HepG2 (cell line): ENCODE measurements around the gene SLC17A9. TPM values are rescaled to one million over a fixed set of nuclear protein-coding genes. Genes with fewer than 3 reads are reported as not detected.

Experiments
- ATF7 ChIP-seq, 2 experiments: fragments of 450-650 bp in 1 of 2; sonication (generic) in 1 of 2; formaldehyde crosslinking in 1 of 2; IDR thresholded peaks; 2 replicates each; pipeline versions ENCODE4 v1.4.0 to v1.6.1; 2016 to 2020; ENCODE audit warnings: antibody characterized with exemption in 1 of 2, mild to moderate bottlenecking in 1 of 2, missing genetic modification reagents in 1 of 2
- BCL6 ChIP-seq: IDR thresholded peaks from 2 replicates; pipeline ENCODE4 v1.6.1; 2016; ENCODE audit warnings: missing genetic modification reagents, missing compliant biosample characterization
- HIVEP1 ChIP-seq: sonication (generic); formaldehyde crosslinking; IDR thresholded peaks from 2 replicates; pipeline ENCODE4 v1.4.0; 2020; ENCODE audit warnings: mild to moderate bottlenecking, missing genetic modification reagents
- IRF2 ChIP-seq: IDR thresholded peaks from 2 replicates; pipeline ENCODE4 v1.6.1; 2018; ENCODE audit warnings: missing genetic modification reagents, missing compliant biosample characterization
- IRX3 ChIP-seq: sonication (generic); formaldehyde crosslinking; IDR thresholded peaks from 2 replicates; pipeline ENCODE4 v1.8.1; 2023; ENCODE audit warnings: mild to moderate bottlenecking, low read depth, missing genetic modification reagents, borderline replicate concordance
- RXRB ChIP-seq: IDR thresholded peaks from 2 replicates; pipeline ENCODE4 v1.6.1; 2016; ENCODE audit warnings: borderline replicate concordance, missing genetic modification reagents, missing compliant biosample characterization
- SATB2 ChIP-seq: sonication (generic); formaldehyde crosslinking; IDR thresholded peaks from 2 replicates; pipeline ENCODE4 v1.5.0; 2020; ENCODE audit warnings: missing genetic modification reagents
- THAP8 ChIP-seq: sonication (generic); formaldehyde crosslinking; IDR thresholded peaks from 2 replicates; pipeline ENCODE4 v1.5.1; 2020; ENCODE audit warnings: missing genetic modification reagents, mild to moderate bottlenecking, borderline replicate concordance
- ZBTB7A ChIP-seq: sonication (generic); formaldehyde crosslinking; IDR thresholded peaks from 2 replicates; pipeline ENCODE4 v1.8.0; 2022; ENCODE audit warnings: mild to moderate bottlenecking, missing genetic modification reagents
- ZBTB7B ChIP-seq: sonication (generic); formaldehyde crosslinking; IDR thresholded peaks from 2 replicates; pipeline ENCODE4 v1.4.0; 2020; ENCODE audit warnings: missing genetic modification reagents
- ZNF33A ChIP-seq: sonication (generic); formaldehyde crosslinking; IDR thresholded peaks from 2 replicates; pipeline ENCODE4 v1.5.1; 2020; ENCODE audit warnings: missing genetic modification reagents, mild to moderate bottlenecking, moderate library complexity, borderline replicate concordance
- ZNF354B ChIP-seq: sonication (generic); formaldehyde crosslinking; IDR thresholded peaks from 2 replicates; pipeline ENCODE4 v1.8.0; 2022; ENCODE audit warnings: mild to moderate bottlenecking, missing genetic modification reagents
- ZNF501 ChIP-seq: sonication (generic); formaldehyde crosslinking; IDR thresholded peaks from 2 replicates; pipeline ENCODE4 v1.5.1; 2020; ENCODE audit warnings: mild to moderate bottlenecking, moderate library complexity, missing genetic modification reagents
- ZNF570 ChIP-seq: sonication (generic); formaldehyde crosslinking; IDR thresholded peaks from 2 replicates; pipeline ENCODE4 v1.4.0; 2020; ENCODE audit warnings: mild to moderate bottlenecking, missing genetic modification reagents, borderline replicate concordance
- polyA plus RNA-seq, 8 experiments: library from polyadenylated mRNA; depleted of rRNA in 3 of 8; stranded (reverse) in 7 of 8; unstranded in 1 of 8; fragments of >200 nt; fragmentation: Illumina TruSeq in 4 of 8; extraction: Trizol in 4 of 8; gene quantifications; 2 replicates each; pipeline versions ENCODE4 v1.2.1 to v1.2.3, GENCODE V29; 2011 to 2016; ENCODE audit warnings: low read depth in 4 of 8, missing spikeins in 1 of 8, mixed read lengths in 1 of 8; ENCODE audit not compliant: insufficient read depth in 1 of 8
- total RNA-seq, 5 experiments: library from RNA; depleted of rRNA; stranded (reverse); fragments of >200 nt; fragmentation: Illumina TruSeq; extraction: Trizol; gene quantifications; 2 replicates each; pipeline ENCODE4 v1.2.3, GENCODE V29; 2016; ENCODE audit warnings: low read depth in 1 of 5
- TF ChIP-seq, protein P1 (sequence below): sonication (generic); formaldehyde crosslinking; IDR thresholded peaks from 2 replicates; pipeline ENCODE4 v1.8.1; 2023; ENCODE audit warnings: mild to moderate bottlenecking, inconsistent platforms, moderate library complexity, missing genetic modification reagents, borderline replicate concordance
- TF ChIP-seq, protein P2 (sequence below), 2 experiments: sonication (generic) in 1 of 2; formaldehyde crosslinking in 1 of 2; IDR thresholded peaks; 2 replicates each; pipeline versions ENCODE4 v1.6.1 to v1.9.0; 2014 to 2022; ENCODE audit warnings: antibody characterized with exemption in 1 of 2, borderline replicate concordance in 1 of 2, inconsistent platforms in 1 of 2, low read depth in 1 of 2, missing genetic modification reagents in 1 of 2
- TF ChIP-seq, protein P3 (sequence below): sonication (generic); formaldehyde crosslinking; IDR thresholded peaks from 2 replicates; pipeline ENCODE4 v1.4.0; 2020; ENCODE audit warnings: missing genetic modification reagents, borderline replicate concordance

The SLC17A9 gene
- total and polyA plus RNA-seq, 2 of the 13 experiments (the other 11 are each of a cell fraction or from before 2014, with no cell fraction given): 110 to 191 TPM

DNA sequence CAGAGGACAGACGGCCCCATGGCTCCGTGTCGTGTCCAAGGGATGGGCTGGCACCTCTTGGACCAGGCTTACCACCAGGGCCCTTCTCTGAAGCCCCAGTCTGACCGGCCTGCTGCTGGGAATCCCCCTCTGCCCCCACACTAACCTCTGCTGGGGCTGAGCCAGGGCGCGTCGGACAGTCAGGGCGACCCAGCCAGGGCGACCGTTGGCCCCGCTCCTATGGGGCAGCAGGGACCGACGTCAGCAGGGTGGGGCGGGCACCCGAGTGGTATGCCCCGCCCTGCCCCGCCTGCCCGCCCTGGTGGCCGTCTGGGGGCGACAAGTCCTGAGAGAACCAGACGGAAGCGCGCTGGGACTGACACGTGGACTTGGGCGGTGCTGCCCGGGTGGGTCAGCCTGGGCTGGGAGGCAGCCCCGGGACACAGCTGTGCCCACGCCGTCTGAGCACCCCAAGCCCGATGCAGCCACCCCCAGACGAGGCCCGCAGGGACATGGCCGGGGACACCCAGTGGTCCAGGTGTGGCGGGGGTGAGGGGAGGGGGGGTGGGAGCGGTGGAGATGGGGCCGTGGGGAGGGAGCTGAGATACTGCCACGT, at the start of gene SLC17A9 (continued):
- TF ChIP-seq, protein P1, sequence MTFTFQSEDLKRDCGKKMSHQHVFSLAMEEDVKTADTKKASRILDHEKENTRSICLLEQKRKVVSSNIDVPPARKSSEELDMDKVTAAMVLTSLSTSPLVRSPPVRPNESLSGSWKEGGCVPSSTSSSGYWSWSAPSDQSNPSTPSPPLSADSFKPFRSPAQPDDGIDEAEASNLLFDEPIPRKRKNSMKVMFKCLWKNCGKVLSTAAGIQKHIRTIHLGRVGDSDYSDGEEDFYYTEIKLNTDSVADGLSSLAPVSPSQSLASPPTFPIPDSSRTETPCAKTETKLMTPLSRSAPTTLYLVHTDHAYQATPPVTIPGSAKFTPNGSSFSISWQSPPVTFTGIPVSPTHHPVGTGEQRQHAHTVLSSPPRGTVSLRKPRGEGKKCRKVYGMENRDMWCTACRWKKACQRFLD (CRISPR knock-in tag): no peak; the same call in 1 of the 2 replicates
- TF ChIP-seq BCL6 (CRISPR knock-in tag) (peak; percentile 72), SATB2 (CRISPR knock-in tag) (no peak), ZBTB7B (CRISPR knock-in tag) (peak; percentile 98), ZBTB7A (CRISPR knock-in tag) (peak; percentile 85), HIVEP1 (peak; percentile 97), RXRB (CRISPR knock-in tag) (peak; percentile 81), ZNF570 (CRISPR knock-in tag) (no peak), IRX3 (CRISPR knock-in tag) (no peak; the same call in 1 of the 2 replicates), ATF7 (IDR thresholded peaks at IDR 0.05) (no peak), ATF7 (CRISPR knock-in tag; IDR thresholded peaks at IDR 0.05) (peak; percentile 84; the same call in 1 of the 2 replicates), ZNF33A (CRISPR knock-in tag) (no peak; the same call in 1 of the 2 replicates), ZNF501 (CRISPR knock-in tag) (peak; percentile 97), THAP8 (CRISPR knock-in tag) (no peak), IRF2 (CRISPR knock-in tag) (peak; percentile 91), ZNF354B (CRISPR knock-in tag) (no peak)
- TF ChIP-seq, protein P2, sequence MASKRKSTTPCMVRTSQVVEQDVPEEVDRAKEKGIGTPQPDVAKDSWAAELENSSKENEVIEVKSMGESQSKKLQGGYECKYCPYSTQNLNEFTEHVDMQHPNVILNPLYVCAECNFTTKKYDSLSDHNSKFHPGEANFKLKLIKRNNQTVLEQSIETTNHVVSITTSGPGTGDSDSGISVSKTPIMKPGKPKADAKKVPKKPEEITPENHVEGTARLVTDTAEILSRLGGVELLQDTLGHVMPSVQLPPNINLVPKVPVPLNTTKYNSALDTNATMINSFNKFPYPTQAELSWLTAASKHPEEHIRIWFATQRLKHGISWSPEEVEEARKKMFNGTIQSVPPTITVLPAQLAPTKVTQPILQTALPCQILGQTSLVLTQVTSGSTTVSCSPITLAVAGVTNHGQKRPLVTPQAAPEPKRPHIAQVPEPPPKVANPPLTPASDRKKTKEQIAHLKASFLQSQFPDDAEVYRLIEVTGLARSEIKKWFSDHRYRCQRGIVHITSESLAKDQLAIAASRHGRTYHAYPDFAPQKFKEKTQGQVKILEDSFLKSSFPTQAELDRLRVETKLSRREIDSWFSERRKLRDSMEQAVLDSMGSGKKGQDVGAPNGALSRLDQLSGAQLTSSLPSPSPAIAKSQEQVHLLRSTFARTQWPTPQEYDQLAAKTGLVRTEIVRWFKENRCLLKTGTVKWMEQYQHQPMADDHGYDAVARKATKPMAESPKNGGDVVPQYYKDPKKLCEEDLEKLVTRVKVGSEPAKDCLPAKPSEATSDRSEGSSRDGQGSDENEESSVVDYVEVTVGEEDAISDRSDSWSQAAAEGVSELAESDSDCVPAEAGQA (IDR thresholded peaks at IDR 0.05; ENCODE audit: low read depth): no peak
- TF ChIP-seq, protein P2 (CRISPR knock-in tag; IDR thresholded peaks at IDR 0.05; ENCODE audit: borderline replicate concordance): no peak
- TF ChIP-seq, protein P3, sequence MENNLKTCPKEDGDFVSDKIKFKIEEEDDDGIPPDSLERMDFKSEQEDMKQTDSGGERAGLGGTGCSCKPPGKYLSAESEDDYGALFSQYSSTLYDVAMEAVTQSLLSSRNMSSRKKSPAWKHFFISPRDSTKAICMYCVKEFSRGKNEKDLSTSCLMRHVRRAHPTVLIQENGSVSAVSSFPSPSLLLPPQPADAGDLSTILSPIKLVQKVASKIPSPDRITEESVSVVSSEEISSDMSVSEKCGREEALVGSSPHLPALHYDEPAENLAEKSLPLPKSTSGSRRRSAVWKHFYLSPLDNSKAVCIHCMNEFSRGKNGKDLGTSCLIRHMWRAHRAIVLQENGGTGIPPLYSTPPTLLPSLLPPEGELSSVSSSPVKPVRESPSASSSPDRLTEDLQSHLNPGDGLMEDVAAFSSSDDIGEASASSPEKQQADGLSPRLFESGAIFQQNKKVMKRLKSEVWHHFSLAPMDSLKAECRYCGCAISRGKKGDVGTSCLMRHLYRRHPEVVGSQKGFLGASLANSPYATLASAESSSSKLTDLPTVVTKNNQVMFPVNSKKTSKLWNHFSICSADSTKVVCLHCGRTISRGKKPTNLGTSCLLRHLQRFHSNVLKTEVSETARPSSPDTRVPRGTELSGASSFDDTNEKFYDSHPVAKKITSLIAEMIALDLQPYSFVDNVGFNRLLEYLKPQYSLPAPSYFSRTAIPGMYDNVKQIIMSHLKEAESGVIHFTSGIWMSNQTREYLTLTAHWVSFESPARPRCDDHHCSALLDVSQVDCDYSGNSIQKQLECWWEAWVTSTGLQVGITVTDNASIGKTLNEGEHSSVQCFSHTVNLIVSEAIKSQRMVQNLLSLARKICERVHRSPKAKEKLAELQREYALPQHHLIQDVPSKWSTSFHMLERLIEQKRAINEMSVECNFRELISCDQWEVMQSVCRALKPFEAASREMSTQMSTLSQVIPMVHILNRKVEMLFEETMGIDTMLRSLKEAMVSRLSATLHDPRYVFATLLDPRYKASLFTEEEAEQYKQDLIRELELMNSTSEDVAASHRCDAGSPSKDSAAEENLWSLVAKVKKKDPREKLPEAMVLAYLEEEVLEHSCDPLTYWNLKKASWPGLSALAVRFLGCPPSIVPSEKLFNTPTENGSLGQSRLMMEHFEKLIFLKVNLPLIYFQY: peak; percentile 90
